Measurements from ENCODE around the gene TIMP2.
"Not testable (repeated sequence)": the region's sequence is repeated elsewhere in the genome, so short reads cannot be mapped to it uniquely, and the experiment has no call there.

The TIMP2 gene

DNA sequence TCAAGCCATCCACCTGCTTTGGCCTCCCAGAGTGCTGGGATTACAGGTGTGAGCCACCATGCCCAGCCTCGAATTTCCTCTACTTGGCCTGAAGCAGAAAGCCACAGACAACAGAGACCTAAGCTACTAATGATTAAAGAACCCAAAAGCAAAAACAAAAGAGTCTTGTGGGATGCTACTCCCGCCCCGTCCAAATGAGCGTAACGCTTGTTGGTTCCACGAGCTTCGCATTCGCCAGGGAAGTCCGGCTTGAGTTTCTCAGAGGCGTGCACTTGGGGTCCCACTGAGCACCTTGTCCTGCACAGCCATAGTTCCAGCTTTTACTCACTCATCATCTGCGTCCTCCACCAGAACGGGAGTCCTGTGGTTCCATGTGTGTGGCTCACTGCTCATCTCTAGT is 38.2 kb downstream of the TIMP2 start:
- no peak for DNase-seq

DNA sequence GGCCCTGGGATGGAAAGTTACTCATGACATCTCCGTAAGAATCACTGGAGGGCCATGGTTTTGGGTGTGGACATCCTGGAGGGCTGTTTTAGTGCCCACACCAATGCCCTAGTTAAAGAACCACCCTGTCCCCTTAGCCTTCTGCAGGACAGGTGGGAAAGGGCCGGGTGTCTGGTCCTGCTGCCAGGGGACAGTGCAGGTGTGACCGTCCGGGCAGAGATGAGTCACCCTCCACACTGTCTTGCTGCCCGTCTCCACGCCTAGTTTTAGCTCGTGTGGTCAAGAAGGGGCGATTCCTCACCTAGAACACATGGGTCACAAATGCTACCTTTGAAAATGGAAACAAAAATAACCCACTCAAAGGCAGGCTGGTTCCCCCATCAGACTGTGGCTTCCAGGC is 39.2 kb downstream of the TIMP2 start:
- no peak for DNase-seq

- no peak for DNase-seq
Observed at GRCh38 chr17:78884876-78885667, 40.1 kb downstream of the TIMP2 start.

- DNase-seq, result no peak
Observed at GRCh38 chr17:78884148-78884825, 40.9 kb downstream of the TIMP2 start.

DNA sequence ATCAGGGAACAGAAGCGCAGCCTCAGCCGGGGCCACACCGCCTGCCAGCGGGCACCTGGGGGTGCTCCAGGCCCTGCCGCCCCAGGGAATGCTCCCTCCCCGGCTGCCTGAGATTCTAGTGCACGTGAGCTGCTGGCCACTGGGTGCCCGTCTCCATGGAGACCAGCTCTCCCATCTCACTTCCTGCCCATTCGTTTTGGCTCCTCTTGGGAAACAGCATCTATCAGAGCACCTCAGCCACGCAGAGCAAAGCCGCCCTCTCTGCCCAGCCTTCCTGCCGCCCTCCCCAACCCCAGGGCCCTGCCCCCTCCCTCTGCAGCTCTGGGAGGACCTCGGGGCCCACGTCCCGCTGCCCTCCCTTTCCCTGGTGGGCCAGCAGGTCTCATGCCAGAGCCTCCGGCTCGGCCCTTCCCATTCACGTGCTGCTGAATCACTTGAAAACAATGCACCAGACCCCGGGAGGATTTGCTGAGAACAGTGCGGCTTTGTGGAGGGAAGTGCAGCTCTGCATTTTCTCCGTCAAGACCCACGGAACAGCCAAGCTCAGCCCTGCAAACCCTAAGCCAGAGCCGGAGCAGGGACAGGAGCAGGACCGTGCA is 41.6 kb downstream of the TIMP2 start:
- DNase-seq, result peak; percentile 4 to 60

DNA sequence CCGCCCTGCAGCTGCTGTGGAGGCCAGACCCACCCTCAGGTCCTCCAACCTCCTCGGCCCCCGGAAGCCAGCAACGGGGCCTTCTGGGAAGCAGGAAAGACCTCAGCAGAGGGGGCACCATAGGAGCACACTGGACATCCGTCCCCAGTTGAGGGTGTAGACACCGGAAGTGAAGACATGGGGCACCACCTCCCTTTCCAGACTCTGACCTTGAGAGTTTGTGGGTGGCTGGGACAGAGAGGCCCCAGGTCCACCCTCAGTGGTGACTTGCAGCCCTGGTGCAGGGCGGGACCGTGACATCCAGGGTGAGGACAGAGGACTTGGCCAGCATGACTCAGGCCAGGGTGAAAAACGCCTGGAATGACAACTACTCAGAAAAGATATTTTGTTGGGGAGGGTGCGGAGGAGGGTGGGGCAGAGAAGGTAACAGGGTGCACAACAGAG is 42.1 kb downstream of the TIMP2 start:
- no peak for DNase-seq

DNA sequence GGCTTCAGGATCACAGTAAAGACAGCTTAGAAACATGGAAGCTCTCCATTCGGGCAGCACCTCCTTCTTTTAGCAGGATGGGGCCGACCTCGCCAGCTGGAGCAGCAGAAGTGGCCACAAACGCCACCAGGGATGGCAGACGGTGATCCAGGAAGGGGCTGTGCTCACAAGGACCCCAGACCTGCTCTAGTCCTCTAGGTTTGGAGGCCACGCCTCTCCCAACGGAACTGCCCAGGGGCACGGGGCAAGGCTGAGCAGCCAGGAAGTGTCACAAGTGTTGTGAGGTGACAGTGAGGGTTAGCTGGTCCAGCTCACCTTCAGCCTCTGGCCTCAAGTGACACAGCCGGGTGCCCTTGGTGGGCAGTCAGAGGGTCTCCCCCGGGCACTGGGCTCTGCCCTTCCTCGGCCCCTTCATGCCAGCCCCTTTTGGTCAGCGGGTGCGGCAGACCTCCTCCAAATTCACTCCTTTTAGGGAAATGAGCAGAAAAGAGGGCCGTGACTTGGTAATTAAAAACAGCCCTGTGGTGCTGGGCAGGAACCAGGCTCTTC is 42.6 kb downstream of the TIMP2 start:
- DNase-seq, result no peak

DNA sequence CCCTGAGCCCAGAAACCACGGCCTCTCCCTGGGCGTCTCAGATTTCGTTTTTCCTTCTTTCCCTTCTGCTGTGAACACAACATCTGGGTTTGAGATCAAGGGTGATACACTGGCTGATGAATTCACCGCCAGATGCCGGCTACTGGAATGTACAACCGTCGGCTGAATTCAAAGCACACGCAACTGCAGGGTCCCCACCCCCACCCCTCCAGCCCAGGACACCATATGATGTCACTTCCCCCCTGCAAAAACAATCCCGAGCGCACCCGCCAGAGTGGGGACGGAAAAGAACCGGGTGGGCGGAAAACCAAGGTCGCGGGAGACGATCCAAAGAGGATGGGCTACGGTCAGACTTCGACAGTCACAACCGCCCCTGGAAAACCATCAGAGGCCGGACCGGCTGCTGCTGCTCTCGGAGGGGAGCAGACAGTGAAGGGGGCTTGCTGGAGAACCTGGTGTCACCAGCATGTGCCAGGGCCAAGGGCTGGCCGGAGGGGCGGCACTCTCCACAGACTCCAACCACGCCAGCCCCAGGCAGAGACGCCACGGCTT is 45.5 kb downstream of the TIMP2 start:
- no peak for DNase-seq

DNA sequence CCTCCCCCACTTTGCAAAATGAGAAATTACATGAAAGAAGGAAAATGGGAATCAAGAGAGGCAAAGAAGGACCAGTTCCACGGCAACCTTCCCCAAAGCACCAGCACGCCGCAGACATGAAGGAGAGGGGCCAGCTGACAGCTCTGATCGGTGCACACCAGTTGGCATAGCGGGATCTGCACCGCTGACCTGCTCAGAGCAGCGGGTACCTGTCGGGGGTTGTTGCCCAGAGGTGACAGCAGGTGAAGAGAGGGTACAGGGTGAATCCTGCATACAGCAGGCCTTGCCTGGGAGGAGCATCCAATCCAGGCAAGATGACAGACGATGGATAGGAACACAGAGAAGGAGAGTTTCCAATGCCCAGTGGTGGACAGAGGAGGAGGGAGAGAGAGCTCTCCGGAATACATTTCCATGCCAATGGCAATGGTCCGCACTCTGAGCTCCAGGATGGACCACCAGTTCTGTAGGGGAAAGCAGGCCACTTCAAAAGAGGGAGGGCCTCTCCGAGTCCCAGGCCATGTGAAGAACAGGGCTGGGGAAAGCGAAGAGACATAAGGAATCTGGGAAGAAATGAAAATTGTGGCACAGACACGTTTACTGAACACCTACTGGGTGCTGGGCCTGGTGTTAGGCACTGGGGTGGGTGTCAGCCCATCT is 46.2 kb downstream of the TIMP2 start:
- DNase-seq, result no peak

GRCh38 chr17:78878261-78878660 is 46.9 kb downstream of the TIMP2 start:
- DNase-seq, result no peak

- peak in 1 of 2 experiments; percentile 28 for DNase-seq
Observed at GRCh38 chr17:78876954-78877517, 48.2 kb downstream of the TIMP2 start.

DNA sequence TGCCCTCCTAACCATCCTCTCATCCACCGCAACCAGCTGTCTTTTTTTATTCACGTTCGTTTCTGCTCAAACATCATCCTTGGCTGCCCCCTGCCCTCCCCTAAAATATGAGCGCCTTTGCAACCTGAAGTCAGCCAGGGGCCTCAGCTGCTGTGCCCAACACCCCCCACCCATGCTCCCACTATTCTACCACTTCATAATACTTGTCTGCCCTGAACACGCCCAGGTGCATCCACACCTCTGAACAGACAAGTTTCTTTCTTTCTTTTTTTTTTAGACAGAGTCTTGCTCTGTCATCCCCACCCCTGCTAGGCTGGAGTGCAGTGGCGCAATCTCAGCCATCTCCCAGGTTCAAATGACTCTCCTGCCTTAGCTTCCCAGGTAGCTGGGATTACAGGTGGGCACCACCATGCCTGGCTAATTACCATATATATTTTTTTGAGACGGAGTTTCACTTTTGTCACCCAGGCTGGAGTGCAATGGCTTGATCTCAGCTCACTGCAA is 49.0 kb downstream of the TIMP2 start:
- no peak for DNase-seq

DNA sequence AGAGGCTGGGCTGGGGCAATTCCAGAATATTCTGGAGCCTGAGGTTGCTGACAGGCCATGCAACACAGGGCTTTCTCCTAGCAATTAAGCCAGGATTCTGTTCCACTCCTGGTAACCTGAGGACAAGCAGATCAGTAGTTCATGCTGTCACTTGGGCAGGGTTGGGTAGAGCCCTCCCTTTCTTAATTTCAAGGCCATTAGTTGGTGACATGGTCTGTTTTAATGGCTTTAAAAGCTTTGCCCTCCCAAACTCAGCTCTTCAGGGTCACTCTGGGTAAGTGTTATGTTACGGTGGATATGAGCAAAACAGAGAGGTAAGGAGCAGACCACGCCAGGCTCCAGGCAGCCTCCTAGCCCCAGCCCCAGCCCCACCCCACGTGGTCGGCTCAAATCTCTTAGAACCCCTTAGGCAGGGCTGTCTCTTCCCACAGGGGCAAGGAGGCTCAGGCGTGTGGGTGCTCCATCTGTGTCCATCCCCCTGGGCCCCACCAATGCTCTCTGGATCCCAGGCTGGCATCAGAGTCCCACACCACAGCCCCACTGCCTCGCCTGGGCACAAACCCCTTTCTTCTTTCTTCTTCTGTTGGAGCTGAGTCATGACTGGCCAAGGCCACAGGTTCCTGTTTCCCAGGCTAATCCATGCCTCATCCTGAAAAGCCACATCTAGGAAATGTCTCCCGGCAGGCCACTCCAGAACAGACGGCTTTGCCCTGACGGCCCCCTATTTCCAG is 49.7 kb downstream of the TIMP2 start:
- no peak for DNase-seq

DNA sequence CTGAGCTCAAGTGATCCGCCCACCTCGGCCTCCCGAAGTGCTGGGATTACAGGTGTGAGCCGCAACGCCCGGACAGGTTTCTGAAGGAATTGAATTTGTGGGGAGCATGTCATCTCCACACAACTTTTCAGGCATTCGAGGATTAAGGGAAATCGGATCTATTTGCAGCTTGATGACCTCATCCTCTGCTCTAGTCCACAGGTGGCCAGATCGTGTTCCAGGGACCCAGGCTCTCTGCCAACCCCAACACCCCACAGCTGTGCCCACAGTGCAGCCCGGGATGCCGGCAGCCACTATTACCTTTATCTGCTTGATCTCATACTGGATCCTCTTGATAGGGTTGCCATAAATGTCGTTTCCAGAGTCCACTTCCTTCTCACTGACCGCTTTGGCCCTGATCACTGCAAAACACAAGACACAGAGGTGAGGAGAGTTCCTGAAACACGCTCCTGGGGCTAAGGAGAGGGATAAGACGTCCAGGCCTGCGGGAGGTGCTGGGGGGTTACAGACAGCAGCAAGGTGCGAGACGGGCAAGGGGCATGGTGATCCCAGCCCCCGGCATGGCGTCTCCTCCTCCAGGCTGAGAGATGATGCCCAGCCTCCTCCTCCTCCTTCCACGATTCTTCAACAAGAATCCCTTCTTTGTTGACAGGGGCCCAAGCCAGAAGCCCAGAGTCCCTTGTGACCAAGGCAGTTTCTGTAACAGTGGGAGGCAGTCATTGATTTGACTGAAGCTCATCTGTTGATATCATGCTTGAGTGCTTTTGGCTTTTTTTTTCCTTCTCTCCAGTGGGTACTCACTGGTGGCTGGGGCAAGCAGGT is 51.5 kb downstream of the TIMP2 start:
- DNase-seq, result peak; percentile 18 to 66

DNA sequence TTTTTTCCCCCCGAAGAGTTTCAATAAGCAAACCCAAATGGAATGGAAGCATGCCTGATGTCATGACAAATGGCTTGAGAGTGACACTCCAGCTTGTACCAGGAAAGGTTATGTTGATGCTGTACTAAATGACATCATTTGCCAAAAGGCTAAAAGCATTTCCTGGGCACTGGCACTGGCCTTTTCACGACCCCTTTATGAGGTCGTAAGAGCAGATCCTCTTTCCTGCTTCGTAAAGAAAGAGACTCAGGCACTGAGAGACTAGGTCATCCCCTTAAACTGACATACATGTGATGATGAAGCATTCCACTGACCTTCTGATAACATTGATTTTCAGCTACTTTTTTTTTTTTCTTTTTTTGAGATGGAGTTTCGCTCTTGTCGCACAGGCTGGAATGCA is 52.7 kb downstream of the TIMP2 start:
- no peak for DNase-seq

GRCh38 chr17:78870621-78871020 is 54.6 kb downstream of the TIMP2 start:
- DNase-seq, result no peak

GRCh38 chr17:78868391-78868790 is 56.8 kb downstream of the TIMP2 start:
- no peak for DNase-seq

GRCh38 chr17:78867046-78867445 is 58.1 kb downstream of the TIMP2 start:
- DNase-seq, result not testable (repeated sequence)

- DNase-seq, result peak; percentile 39 to 81
Observed at GRCh38 chr17:78865682-78866390, 59.4 kb downstream of the TIMP2 start.

- no peak for DNase-seq
Observed at GRCh38 chr17:78864117-78864516, 61.1 kb downstream of the TIMP2 start.

Data from NCI-H526 (cell line).